GM19035 (cell line): ENCODE measurements around the gene CYP2C9.
A peak's percentile ranks its signal among the peaks of the same experiment; 100 is the strongest.
"Not testable (repeated sequence)": the region's sequence is repeated elsewhere in the genome, so short reads cannot be mapped to it uniquely, and the experiment has no call there.

Experiments used
- ATAC-seq: cut with Tn5 transposase; IDR thresholded peaks from one replicate; pipeline ENCODE4 v1.9.1; 2021; ENCODE audit not compliant: unreplicated experiment

The CYP2C9 gene

GRCh38 chr10:94938383-94938782, at the start of gene CYP2C9:
CYP2C9 (plus strand) TSS chr10:94938658; CDS start chr10:94938683, 25 bp downstream.
- no peak for ATAC-seq

- ATAC-seq: no peak
Measured at GRCh38 chr10:94889123-94889522, 49.3 kb upstream of the CYP2C9 start.

GRCh38 chr10:94890264-94891022, 48.0 kb upstream of the CYP2C9 start:
- no peak for ATAC-seq

GRCh38 chr10:94898414-94898813, 40.0 kb upstream of the CYP2C9 start:
- not testable (repeated sequence) for ATAC-seq

GRCh38 chr10:94902080-94902479, 36.4 kb upstream of the CYP2C9 start:
- no peak for ATAC-seq

GRCh38 chr10:94902570-94902969, 35.9 kb upstream of the CYP2C9 start:
- no peak for ATAC-seq

- ATAC-seq: not testable (repeated sequence)
Measured at GRCh38 chr10:94904506-94905148, 33.8 kb upstream of the CYP2C9 start.

GRCh38 chr10:94916423-94916822, 22.0 kb upstream of the CYP2C9 start:
- ATAC-seq: no peak

GRCh38 chr10:94936721-94937120, 1.7 kb upstream of the CYP2C9 start:
- ATAC-seq: no peak

GRCh38 chr10:94943432-94944103, 5.1 kb downstream of the CYP2C9 start:
- ATAC-seq: not testable (repeated sequence)

- ATAC-seq: not testable (repeated sequence)
Measured at GRCh38 chr10:94946181-94946580, 7.7 kb downstream of the CYP2C9 start.

- ATAC-seq: peak; percentile 69
Measured at GRCh38 chr10:94963901-94964300, 25.4 kb downstream of the CYP2C9 start.

- ATAC-seq: no peak
Measured at GRCh38 chr10:94983555-94983954, 45.1 kb downstream of the CYP2C9 start.

GRCh38 chr10:94989192-94989591, 50.7 kb downstream of the CYP2C9 start:
- no peak for ATAC-seq

- ATAC-seq: no peak
Measured at GRCh38 chr10:94991243-94991888, 52.9 kb downstream of the CYP2C9 start.

GRCh38 chr10:94992811-94993210, 54.4 kb downstream of the CYP2C9 start:
- no peak for ATAC-seq

GRCh38 chr10:94997741-94998174, 59.3 kb downstream of the CYP2C9 start:
- ATAC-seq: no peak

- no peak for ATAC-seq
Measured at GRCh38 chr10:95026461-95026860, 88.0 kb downstream of the CYP2C9 start.

GRCh38 chr10:95031656-95032055, 93.2 kb downstream of the CYP2C9 start:
- no peak for ATAC-seq

- ATAC-seq: no peak
Measured at GRCh38 chr10:95034401-95034800, 95.9 kb downstream of the CYP2C9 start.
